WTC11 (cell line): ENCODE data around the gene SHLD1.

ENCODE experiments used
- ATF1 ChIP-seq: sonication (generic); formaldehyde crosslinking; IDR thresholded peaks from 2 replicates; pipeline ENCODE4 v1.8.1; 2023; ENCODE audit warnings: mild to moderate bottlenecking, moderate library complexity, missing genetic modification reagents
- ATF6 ChIP-seq: sonication (generic); formaldehyde crosslinking; IDR thresholded peaks from 2 replicates; pipeline ENCODE4 v1.8.1; 2023; ENCODE audit warnings: mild to moderate bottlenecking, missing genetic modification reagents
- E2F5 ChIP-seq: sonication (generic); formaldehyde crosslinking; IDR thresholded peaks from 2 replicates; pipeline ENCODE4 v1.8.1; 2022; ENCODE audit warnings: mild to moderate bottlenecking, moderate library complexity, missing genetic modification reagents
- ERG ChIP-seq: fragments of 250-450 bp; sonication (Bioruptor Pico); IDR thresholded peaks from 2 replicates; pipeline ENCODE4 v1.8.0; 2021; ENCODE audit warnings: mild to moderate bottlenecking
- GABPB1 ChIP-seq: sonication (generic); formaldehyde crosslinking; IDR thresholded peaks from 2 replicates; pipeline ENCODE4 v1.8.1; 2023; ENCODE audit warnings: mild to moderate bottlenecking, missing genetic modification reagents
- MYBL2 ChIP-seq: sonication (generic); formaldehyde crosslinking; IDR thresholded peaks from 2 replicates; pipeline ENCODE4 v1.8.1; 2023; ENCODE audit warnings: mild to moderate bottlenecking, moderate library complexity, missing genetic modification reagents
- SP1 ChIP-seq: sonication (generic); formaldehyde crosslinking; conservative IDR thresholded peaks from 2 replicates; pipeline ENCODE4 v1.8.1; 2022; ENCODE audit warnings: missing genetic modification reagents
- ZBTB43 ChIP-seq: sonication (generic); formaldehyde crosslinking; IDR thresholded peaks from 2 replicates; pipeline ENCODE4 v1.8.1; 2023; ENCODE audit warnings: mild to moderate bottlenecking, missing genetic modification reagents
- ZNF263 ChIP-seq: sonication (generic); formaldehyde crosslinking; IDR thresholded peaks from 2 replicates; pipeline ENCODE4 v1.8.1; 2022; ENCODE audit warnings: low read depth, mild to moderate bottlenecking, moderate library complexity, missing genetic modification reagents
- ZNF281 ChIP-seq: sonication (generic); formaldehyde crosslinking; IDR thresholded peaks from 2 replicates; pipeline ENCODE4 v1.8.0; 2023; ENCODE audit warnings: mild to moderate bottlenecking, missing genetic modification reagents
- TF ChIP-seq, protein P1 (sequence below): fragments of 200-600 bp; IDR thresholded peaks from 2 replicates; pipeline ENCODE4 v1.8.0; 2022; ENCODE audit warnings: antibody characterized with exemption
- TF ChIP-seq, protein P2 (sequence below): sonication (generic); formaldehyde crosslinking; IDR thresholded peaks from 2 replicates; pipeline ENCODE4 v1.8.0; 2023; ENCODE audit warnings: missing genetic modification reagents
- TF ChIP-seq, protein P3 (sequence below): sonication (generic); formaldehyde crosslinking; conservative IDR thresholded peaks from 2 replicates; pipeline ENCODE4 v1.8.1; 2022; ENCODE audit warnings: mild to moderate bottlenecking, missing genetic modification reagents
- TF ChIP-seq, protein P4 (sequence below): sonication (generic); formaldehyde crosslinking; IDR thresholded peaks from 2 replicates; pipeline ENCODE4 v1.8.0; 2022; ENCODE audit warnings: mild to moderate bottlenecking, missing genetic modification reagents

GRCh38 chr20:5818346-5818681, 68.1 kb downstream of the SHLD1 start:
- TF ChIP-seq MYBL2 (CRISPR knock-in tag) (no peak), ZNF263 (CRISPR knock-in tag) (no peak), SP1 (CRISPR knock-in tag) (no peak), ATF1 (CRISPR knock-in tag) (no peak), ZBTB43 (CRISPR knock-in tag) (no peak), E2F5 (CRISPR knock-in tag) (no peak), GABPB1 (CRISPR knock-in tag) (no peak), ATF6 (CRISPR knock-in tag) (no peak), ERG (no peak), ZNF281 (CRISPR knock-in tag) (no peak)
- TF ChIP-seq, protein P1, sequence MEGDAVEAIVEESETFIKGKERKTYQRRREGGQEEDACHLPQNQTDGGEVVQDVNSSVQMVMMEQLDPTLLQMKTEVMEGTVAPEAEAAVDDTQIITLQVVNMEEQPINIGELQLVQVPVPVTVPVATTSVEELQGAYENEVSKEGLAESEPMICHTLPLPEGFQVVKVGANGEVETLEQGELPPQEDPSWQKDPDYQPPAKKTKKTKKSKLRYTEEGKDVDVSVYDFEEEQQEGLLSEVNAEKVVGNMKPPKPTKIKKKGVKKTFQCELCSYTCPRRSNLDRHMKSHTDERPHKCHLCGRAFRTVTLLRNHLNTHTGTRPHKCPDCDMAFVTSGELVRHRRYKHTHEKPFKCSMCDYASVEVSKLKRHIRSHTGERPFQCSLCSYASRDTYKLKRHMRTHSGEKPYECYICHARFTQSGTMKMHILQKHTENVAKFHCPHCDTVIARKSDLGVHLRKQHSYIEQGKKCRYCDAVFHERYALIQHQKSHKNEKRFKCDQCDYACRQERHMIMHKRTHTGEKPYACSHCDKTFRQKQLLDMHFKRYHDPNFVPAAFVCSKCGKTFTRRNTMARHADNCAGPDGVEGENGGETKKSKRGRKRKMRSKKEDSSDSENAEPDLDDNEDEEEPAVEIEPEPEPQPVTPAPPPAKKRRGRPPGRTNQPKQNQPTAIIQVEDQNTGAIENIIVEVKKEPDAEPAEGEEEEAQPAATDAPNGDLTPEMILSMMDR, result no peak
- TF ChIP-seq, protein P2, sequence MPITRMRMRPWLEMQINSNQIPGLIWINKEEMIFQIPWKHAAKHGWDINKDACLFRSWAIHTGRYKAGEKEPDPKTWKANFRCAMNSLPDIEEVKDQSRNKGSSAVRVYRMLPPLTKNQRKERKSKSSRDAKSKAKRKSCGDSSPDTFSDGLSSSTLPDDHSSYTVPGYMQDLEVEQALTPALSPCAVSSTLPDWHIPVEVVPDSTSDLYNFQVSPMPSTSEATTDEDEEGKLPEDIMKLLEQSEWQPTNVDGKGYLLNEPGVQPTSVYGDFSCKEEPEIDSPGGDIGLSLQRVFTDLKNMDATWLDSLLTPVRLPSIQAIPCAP (CRISPR knock-in tag), result no peak
- TF ChIP-seq, protein P3, sequence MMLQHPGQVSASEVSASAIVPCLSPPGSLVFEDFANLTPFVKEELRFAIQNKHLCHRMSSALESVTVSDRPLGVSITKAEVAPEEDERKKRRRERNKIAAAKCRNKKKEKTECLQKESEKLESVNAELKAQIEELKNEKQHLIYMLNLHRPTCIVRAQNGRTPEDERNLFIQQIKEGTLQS (CRISPR knock-in tag), result no peak
- TF ChIP-seq, protein P4, sequence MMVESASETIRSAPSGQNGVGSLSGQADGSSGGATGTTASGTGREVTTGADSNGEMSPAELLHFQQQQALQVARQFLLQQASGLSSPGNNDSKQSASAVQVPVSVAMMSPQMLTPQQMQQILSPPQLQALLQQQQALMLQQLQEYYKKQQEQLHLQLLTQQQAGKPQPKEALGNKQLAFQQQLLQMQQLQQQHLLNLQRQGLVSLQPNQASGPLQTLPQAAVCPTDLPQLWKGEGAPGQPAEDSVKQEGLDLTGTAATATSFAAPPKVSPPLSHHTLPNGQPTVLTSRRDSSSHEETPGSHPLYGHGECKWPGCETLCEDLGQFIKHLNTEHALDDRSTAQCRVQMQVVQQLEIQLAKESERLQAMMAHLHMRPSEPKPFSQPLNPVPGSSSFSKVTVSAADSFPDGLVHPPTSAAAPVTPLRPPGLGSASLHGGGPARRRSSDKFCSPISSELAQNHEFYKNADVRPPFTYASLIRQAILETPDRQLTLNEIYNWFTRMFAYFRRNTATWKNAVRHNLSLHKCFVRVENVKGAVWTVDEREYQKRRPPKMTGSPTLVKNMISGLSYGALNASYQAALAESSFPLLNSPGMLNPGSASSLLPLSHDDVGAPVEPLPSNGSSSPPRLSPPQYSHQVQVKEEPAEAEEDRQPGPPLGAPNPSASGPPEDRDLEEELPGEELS (CRISPR knock-in tag), result no peak
